PC-9 (cell line): Measurements from ENCODE around the gene AKR1A1. TPM values are rescaled to one million over a fixed set of nuclear protein-coding genes. Genes with fewer than 3 reads are reported as not detected.

ENCODE experiments used
- BruUV-seq: library from RNA; stranded (reverse); fragments of 400-500 nt; replicated peaks from 2 replicates; lab custom pipeline; 2021; lab: Mats Ljungman, UMichigan
- CTCF ChIA-PET: fragments of 300-600 bp; sonication (Branson Sonifier 250); formaldehyde crosslinking; loops from one replicate; lab custom pipeline; 2022; ENCODE audit warnings: antibody characterized with exemption; lab: Charles Lee
- POLR2A ChIA-PET: fragments of 300-600 bp; sonication (Branson Sonifier 250); formaldehyde crosslinking; loops from one replicate; lab custom pipeline; 2022; ENCODE audit warnings: antibody characterized with exemption; ENCODE audit not compliant: unreplicated experiment; lab: Charles Lee
- DNase-seq, 2 experiments: peaks; one replicate each; pipeline versions ENCODE4 v3.0.0 to v3.0.0-alpha.2; 2015 to 2022; ENCODE audit warnings: mixed read lengths in 1 of 2
- H2AFZ ChIP-seq: fragments of 200-600 bp; sonication (generic); 2 replicates; pipeline ENCODE4 v1.8.1; 2017; ENCODE audit warnings: antibody characterized with exemption
- H3F3A ChIP-seq: fragments of 200-600 bp; sonication (generic); 2 replicates; pipeline ENCODE4 v1.8.1; 2017; ENCODE audit warnings: antibody characterized with exemption, mild to moderate bottlenecking, low read depth; ENCODE audit not compliant: insufficient read depth
- H3K27ac ChIP-seq: fragments of 200-600 bp; sonication (generic); 2 replicates; pipeline ENCODE4 v1.6.1; 2016; ENCODE audit warnings: mixed run types
- H3K27me3 ChIP-seq: fragments of 200-600 bp; sonication (generic); 2 replicates; pipeline ENCODE4 v1.6.1; 2016; ENCODE audit warnings: low read depth, mixed run types; ENCODE audit not compliant: insufficient read depth
- H3K36me3 ChIP-seq: fragments of 200-600 bp; sonication (generic); 2 replicates; pipeline ENCODE4 v1.6.1; 2016; ENCODE audit warnings: low read depth, mixed run types
- H3K4me1 ChIP-seq: fragments of 200-600 bp; sonication (generic); replicated peaks from 2 replicates; pipeline ENCODE4 v1.6.1; 2016; ENCODE audit warnings: mixed run types; ENCODE audit not compliant: insufficient read depth
- H3K4me2 ChIP-seq: fragments of 200-600 bp; sonication (generic); 2 replicates; pipeline ENCODE4 v1.6.1; 2017; ENCODE audit warnings: mixed run types
- H3K4me3 ChIP-seq: fragments of 200-600 bp; sonication (generic); 2 replicates; pipeline ENCODE4 v1.6.1; 2016; ENCODE audit warnings: mixed run types
- H3K79me2 ChIP-seq: fragments of 200-600 bp; sonication (generic); 2 replicates; pipeline ENCODE4 v1.6.1; 2017; ENCODE audit warnings: low read depth, mixed run types
- H3K9me2 ChIP-seq: fragments of 200-600 bp; sonication (generic); 2 replicates; pipeline ENCODE4 v1.8.1; 2017; ENCODE audit warnings: mild to moderate bottlenecking; ENCODE audit not compliant: insufficient read depth
- H3K9me3 ChIP-seq: fragments of 200-600 bp; sonication (generic); 2 replicates; pipeline ENCODE4 v1.8.1; 2016; ENCODE audit warnings: low read depth; ENCODE audit not compliant: insufficient read depth
- H4K20me1 ChIP-seq: fragments of 200-600 bp; sonication (generic); 2 replicates; pipeline ENCODE4 v1.8.1; 2017; ENCODE audit not compliant: insufficient read depth
- CTCF ChIP-seq: fragments of 200-600 bp; sonication (generic); conservative IDR thresholded peaks from 2 replicates; pipeline ENCODE4 v1.6.1; 2017; ENCODE audit warnings: mixed run types, antibody characterized with exemption, mild to moderate bottlenecking, moderate library complexity
- EZH2 ChIP-seq: fragments of 200-600 bp; sonication (generic); IDR thresholded peaks from 2 replicates; pipeline ENCODE4 v1.8.0; 2017; ENCODE audit warnings: antibody characterized with exemption, low read depth
- intact Hi-C: fragments of 100-400 bp; cut with micrococcal nuclease; formaldehyde crosslinking; loops from one replicate; pipeline ENCODE4 v1.10.0; 2022; ENCODE audit not compliant: unreplicated experiment
- total RNA-seq: library from RNA; stranded (reverse); gene quantifications from 2 replicates; pipeline ENCODE4 v1.2.3, GENCODE V29; 2021

The AKR1A1 gene
- total RNA-seq, 1 experiment from 2014 or later = 202 TPM

GRCh38 chr1:45530632-45531135 lies 19.9 kb upstream of the AKR1A1 start:
- POLR2A ChIA-PET = no interaction called here
- Histone ChIP-seq H3K9me3 (no peaks in the 10 kb centered on the region), H3K9me2 (no peaks in the 10 kb centered on the region), H3F3A (peaks cover 4% of the 10 kb centered on the region; the same call in 1 of the 2 replicates), H3K4me3 (no peak overlapping the region), H3K27me3 (no peaks in the 10 kb centered on the region), H3K36me3 (no peaks in the 10 kb centered on the region), H3K79me2 (no peaks in the 10 kb centered on the region), H3K27ac (no peak overlapping the region), H4K20me1 (no peaks in the 10 kb centered on the region), H3K4me1 (peaks cover 15% of the 10 kb centered on the region), H2AFZ (no peak overlapping the region), H3K4me2 (no peak overlapping the region)
- CTCF ChIA-PET = no interaction called here
- DNase-seq = no peak
- intact Hi-C loops = no loop called here
- BruUV-seq = no TSS peak
- TF ChIP-seq CTCF (no peak), EZH2 (no peak)

DNA sequence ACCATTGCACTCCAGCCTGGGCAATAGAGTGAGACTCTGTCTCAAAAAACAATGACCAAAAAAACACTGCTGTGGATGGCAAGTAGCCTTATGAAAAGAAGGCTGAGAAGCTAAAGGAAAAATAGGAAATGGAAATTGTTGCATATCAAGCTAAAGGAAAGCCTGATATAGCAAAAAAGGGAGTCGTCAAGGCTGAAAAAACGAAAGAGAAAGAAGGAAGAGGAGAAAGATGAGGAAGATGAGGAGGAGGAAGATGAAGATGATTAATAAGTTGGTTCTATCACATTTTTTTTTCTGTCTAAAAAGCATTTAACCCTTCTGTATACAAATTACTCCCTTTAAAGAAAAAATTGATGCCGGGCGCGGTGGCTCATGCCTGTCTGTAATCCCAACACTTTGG lies 18.8 kb upstream of the AKR1A1 start:
- ChIA-PET CTCF (interaction anchor here (0.7 kb wide), 1 partner anchor 230 kb away, joined by 4 read pairs; no protein-coding TSS in a partner anchor), POLR2A (no interaction called here)
- Histone ChIP-seq H3K4me1 (peaks cover 13% of the 10 kb centered on the region), H3K36me3 (no peaks in the 10 kb centered on the region), H3K79me2 (no peaks in the 10 kb centered on the region), H3F3A (peaks cover 11% of the 10 kb centered on the region; the same call in 1 of the 2 replicates), H3K9me3 (no peaks in the 10 kb centered on the region), H3K27me3 (no peaks in the 10 kb centered on the region), H3K4me3 (no peak overlapping the region), H3K4me2 (no peak overlapping the region), H2AFZ (no peak overlapping the region), H3K9me2 (no peaks in the 10 kb centered on the region), H3K27ac (no peak overlapping the region), H4K20me1 (no peaks in the 10 kb centered on the region)
- TF ChIP-seq CTCF (no peak), EZH2 (no peak)
- BruUV-seq = no TSS peak
- intact Hi-C loops = no loop called here
- DNase-seq = no peak

DNA sequence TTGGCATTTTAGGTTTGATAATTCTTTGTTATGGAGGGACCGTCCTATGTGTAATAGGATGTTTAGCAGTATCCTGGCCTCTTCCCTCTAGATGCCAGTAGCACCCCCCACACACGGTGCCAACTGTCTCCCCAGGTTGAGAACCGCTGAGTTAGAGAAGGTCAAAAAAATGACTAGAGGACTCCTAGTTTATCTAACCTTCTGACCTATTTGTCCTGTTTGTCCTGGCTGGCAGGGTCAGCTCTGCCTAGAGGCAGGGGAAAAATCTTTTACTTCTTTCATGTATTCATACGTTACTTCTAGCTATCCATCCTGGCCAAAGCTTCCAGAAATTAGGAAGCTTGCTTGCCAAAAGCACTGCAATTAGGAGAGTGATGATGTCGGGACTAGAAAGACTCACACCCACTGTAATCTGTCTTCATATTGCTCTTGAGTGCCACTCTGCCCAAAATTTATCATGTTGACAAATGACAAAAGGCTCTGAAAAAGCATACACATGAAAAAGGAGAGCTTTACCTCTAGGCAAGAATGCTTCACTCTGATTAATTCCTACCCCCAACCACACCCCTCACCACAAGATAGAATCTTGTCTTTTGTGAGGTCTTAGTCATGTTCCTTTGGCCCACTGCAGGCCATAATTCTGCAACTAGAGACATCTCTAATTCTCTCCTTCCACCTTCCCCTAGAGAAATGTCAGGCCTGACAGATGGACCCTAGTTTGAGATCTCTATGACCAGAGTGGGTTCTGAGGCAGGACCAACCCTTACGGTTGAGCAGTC lies 14.4 kb upstream of the AKR1A1 start:
- intact Hi-C loops = no loop called here
- Histone ChIP-seq H3K4me1 (peaks cover 13% of the 10 kb centered on the region), H3F3A (peaks cover 14% of the 10 kb centered on the region; the same call in 1 of the 2 replicates), H4K20me1 (no peaks in the 10 kb centered on the region), H3K9me2 (no peaks in the 10 kb centered on the region), H3K9me3 (no peaks in the 10 kb centered on the region), H3K27ac (no peak overlapping the region), H3K79me2 (no peaks in the 10 kb centered on the region), H3K4me3 (no peak overlapping the region), H3K4me2 (0 out of 2 replicates have a peak overlapping the region, but pooled peaks have one; percentile 11), H3K27me3 (no peaks in the 10 kb centered on the region), H2AFZ (no peak overlapping the region), H3K36me3 (no peaks in the 10 kb centered on the region)
- BruUV-seq = no TSS peak
- POLR2A ChIA-PET = interaction anchor here (0.6 to 0.7 kb wide), 3 partner anchors 9 to 47 kb away, joined by 3 read pairs; no protein-coding TSS in a partner anchor
- CTCF ChIA-PET = interaction anchor here (0.8 kb wide), 1 partner anchor 9 kb away, joined by 4 read pairs; no protein-coding TSS in a partner anchor
- no peak for TF ChIP-seq CTCF
- no peak for TF ChIP-seq EZH2
- no peak for DNase-seq
